Gastroesophageal sphincter (tissue), 4 donors: ENCODE results near the gene MRPL19. TPM values are rescaled to one million over a fixed set of nuclear protein-coding genes. Genes with fewer than 3 reads are reported as not detected.

ENCODE experiments used
- ATAC-seq: fragments of 150-250 bp; one replicate; pipeline ENCODE4 v1.9.1; 2016; ENCODE audit warnings: mild to moderate bottlenecking, moderate library complexity
- H3K27ac ChIP-seq, 4 donors: fragments of 200-600 bp; sonication (generic) in 3 of 4; 1 replicate in 3 of 4; 2 replicates in 1 of 4; pipeline ENCODE4 v1.5.1; 2016 to 2019
- H3K27me3 ChIP-seq: fragments of 200-600 bp; sonication (generic); one replicate; pipeline ENCODE4 v1.5.1; 2019
- H3K36me3 ChIP-seq, 2 donors: fragments of 200-600 bp; sonication (generic); one replicate each; pipeline ENCODE4 v1.5.1; 2019; ENCODE audit warnings: control low read depth in 1 of 2
- H3K4me1 ChIP-seq, 3 donors: fragments of 200-600 bp; sonication (generic); 1 replicate in 2 of 3; 2 replicates in 1 of 3; pipeline ENCODE4 v1.5.1; 2016 to 2019; ENCODE audit warnings: control low read depth in 2 of 3
- H3K4me3 ChIP-seq, 2 donors: fragments of 200-600 bp; sonication (generic); one replicate each; pipeline ENCODE4 v1.5.1; 2019; ENCODE audit warnings: mild to moderate bottlenecking in 1 of 2, moderate library complexity in 1 of 2
- H3K9me3 ChIP-seq, 3 donors: fragments of 200-600 bp; sonication (generic); one replicate each; pipeline ENCODE4 v1.5.1; 2017 to 2019; ENCODE audit warnings: control low read depth in 2 of 3
- CTCF ChIP-seq, 4 experiments: fragments of 200-600 bp in 2 of 4; fragments of 450-650 bp in 2 of 4; sonication (generic) in 1 of 4; IDR thresholded peaks; one replicate each; pipeline ENCODE4 v1.5.1; 2017 to 2019; ENCODE audit warnings: antibody characterized with exemption in 4 of 4, mild to moderate bottlenecking in 2 of 4, moderate library complexity in 2 of 4
- EP300 ChIP-seq: sonication (generic); formaldehyde crosslinking; IDR thresholded peaks from one replicate; pipeline ENCODE4 v1.6.1; 2017; ENCODE audit warnings: antibody characterized with exemption, mild to moderate bottlenecking
- POLR2A ChIP-seq, 2 donors: fragments of 450-650 bp; IDR thresholded peaks; one replicate each; pipeline ENCODE4 v1.6.1; 2017; ENCODE audit warnings: antibody characterized with exemption in 2 of 2, mild to moderate bottlenecking in 2 of 2, moderate library complexity in 1 of 2
- POLR2AphosphoS5 ChIP-seq: sonication (generic); formaldehyde crosslinking; IDR thresholded peaks from one replicate; pipeline ENCODE4 v1.6.1; 2017; ENCODE audit warnings: antibody characterized with exemption
- WGBS, 2 donors: methylation state at CpG; one replicate each; pipeline ENCODE4 v1.1.5; 2018; ENCODE audit warnings: low coverage in 1 of 2; 5-methylcytosine and 5-hydroxymethylcytosine counted together
- total RNA-seq, 4 donors: library from RNA; depleted of rRNA; stranded (reverse); fragments of >200 nt; gene quantifications; one replicate each; pipeline ENCODE4 v1.1.0, GENCODE V29; 2016

Gene MRPL19
- total RNA-seq, 4 donors from 2014 or later: 33.4 to 54.5 (median 50.5) TPM

- no peak for TF ChIP-seq EP300
- TF ChIP-seq POLR2AphosphoS5: no peak
- TF ChIP-seq POLR2A (IDR thresholded peaks at IDR 0.05): no peak
- no peak for TF ChIP-seq CTCF (IDR thresholded peaks at IDR 0.05)
- H3K4me3 ChIP-seq: no peak overlapping the region
- H3K4me1 ChIP-seq: no peaks in the 10 kb centered on the region
- ATAC-seq: no peak
- no peak overlapping the region for H3K27ac ChIP-seq
- H3K27me3 ChIP-seq: no peaks in the 10 kb centered on the region
- H3K9me3 ChIP-seq: peaks cover 0 to 4% (median 0%) of the 10 kb centered on the region in 3 donors
- H3K36me3 ChIP-seq: peaks cover 0 to 87% of the 10 kb centered on the region in 2 donors
- WGBS, 2 donors: 84 to 93% methylated on average over 4 of the region's 4 CpGs
Observed at GRCh38 chr2:75702593-75702992, 56.0 kb downstream of the MRPL19 start.

GRCh38 chr2:75703589-75704287 lies 57.2 kb downstream of the MRPL19 start:
- Histone ChIP-seq H3K36me3 (peaks cover 0 to 75% of the 10 kb centered on the region in 2 donors), H3K4me1 (peaks cover 0 to 4% (median under 1%) of the 10 kb centered on the region in 3 donors), H3K9me3 (no peaks in the 10 kb centered on the region), H3K27me3 (no peaks in the 10 kb centered on the region), H3K27ac (no peak overlapping the region), H3K4me3 (no peak overlapping the region)
- ATAC-seq: no peak
- WGBS, 2 donors: 78 to 88% methylated on average over 4 of the region's 4 CpGs
- no peak for TF ChIP-seq CTCF (IDR thresholded peaks at IDR 0.05)

- Histone ChIP-seq H3K4me3 (no peak overlapping the region), H3K4me1 (peaks cover 0 to 16% (median 9%) of the 10 kb centered on the region in 3 donors), H3K36me3 (peaks cover 0 to 54% of the 10 kb centered on the region in 2 donors), H3K9me3 (no peaks in the 10 kb centered on the region), H3K27me3 (no peaks in the 10 kb centered on the region), H3K27ac (no peak overlapping the region)
- 40 to 80% methylated on average over 1 of the region's 1 CpG for WGBS, 2 donors
- no peak for ATAC-seq
- no peak for TF ChIP-seq EP300
- no peak for TF ChIP-seq CTCF (IDR thresholded peaks at IDR 0.05)
- TF ChIP-seq POLR2AphosphoS5: no peak
- no peak for TF ChIP-seq POLR2A (IDR thresholded peaks at IDR 0.05)
Observed at GRCh38 chr2:75705921-75706320, 59.3 kb downstream of the MRPL19 start.

- Histone ChIP-seq H3K4me1 (peaks cover 0 to 16% (median 9%) of the 10 kb centered on the region in 3 donors), H3K27me3 (no peaks in the 10 kb centered on the region), H3K4me3 (no peak overlapping the region), H3K36me3 (peaks cover 0 to 34% of the 10 kb centered on the region in 2 donors), H3K27ac (no peak overlapping the region), H3K9me3 (no peaks in the 10 kb centered on the region)
- TF ChIP-seq CTCF (IDR thresholded peaks at IDR 0.05): no peak
- no peak for TF ChIP-seq POLR2AphosphoS5
- TF ChIP-seq POLR2A (IDR thresholded peaks at IDR 0.05): no peak
- TF ChIP-seq EP300: no peak
- ATAC-seq: no peak
- 51 to 60% methylated on average over 3 of the region's 3 CpGs for WGBS, 2 donors
Observed at GRCh38 chr2:75707901-75708300, 61.3 kb downstream of the MRPL19 start.

GRCh38 chr2:75709297-75709696 lies 62.7 kb downstream of the MRPL19 start:
- TF ChIP-seq POLR2A (IDR thresholded peaks at IDR 0.05) (no peak), CTCF (IDR thresholded peaks at IDR 0.05) (no peak), EP300 (no peak), POLR2AphosphoS5 (no peak)
- ATAC-seq: no peak
- Histone ChIP-seq H3K4me1 (peaks cover 0 to 16% (median 9%) of the 10 kb centered on the region in 3 donors), H3K4me3 (peak overlapping the region in 1 of 2 donors; percentile 59), H3K27ac (no peak overlapping the region), H3K27me3 (no peaks in the 10 kb centered on the region), H3K36me3 (peaks cover 0 to 20% of the 10 kb centered on the region in 2 donors), H3K9me3 (no peaks in the 10 kb centered on the region)
- 32 to 54% methylated on average over 3 of the region's 3 CpGs for WGBS, 2 donors
